Right forelimb (tissue), 1 donor: ENCODE results near the gene MGMT.

Experiments
- DNase-seq: peaks from one replicate; pipeline ENCODE4 v3.0.0-alpha.2; 2018

MGMT gene

GRCh38 chr10:129814681-129815646 lies 347.9 kb downstream of the MGMT start:
- no peak for DNase-seq

GRCh38 chr10:129815898-129816655 lies 349.0 kb downstream of the MGMT start:
- DNase-seq: no peak

GRCh38 chr10:129816656-129817045 lies 349.6 kb downstream of the MGMT start:
- no peak for DNase-seq
